ENCODE results near the gene SLC22A23. TPM values are rescaled to one million over a fixed set of nuclear protein-coding genes. Genes with fewer than 3 reads are reported as not detected.
A peak's percentile ranks its signal among the peaks of the same experiment; 100 is the strongest.

SLC22A23 gene
- total RNA-seq, 2 donors from 2014 or later: 53.1 to 129 TPM

DNA sequence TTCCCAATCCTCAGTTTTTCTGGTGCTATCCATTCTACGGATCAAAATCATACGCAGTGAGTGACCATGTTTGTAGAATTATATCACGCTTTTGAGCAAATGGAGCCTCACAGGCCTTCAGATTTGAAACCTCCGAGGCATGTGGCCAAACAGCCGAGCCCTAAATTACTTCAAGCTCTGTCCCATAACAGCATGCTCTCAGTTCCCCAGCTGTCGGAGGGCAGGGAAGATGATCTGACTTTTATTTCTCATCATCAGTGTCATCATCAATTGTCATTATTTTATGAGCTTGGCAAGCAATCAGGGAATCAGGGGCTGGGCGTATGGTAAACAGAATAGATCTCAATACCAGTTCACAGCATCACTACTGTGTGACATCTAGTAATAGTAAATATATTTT, 124.9 kb downstream of the SLC22A23 start:
- TF ChIP-seq POLR2AphosphoS5 (IDR thresholded peaks at IDR 0.05) (no peak), POLR2A (IDR thresholded peaks at IDR 0.05) (no peak)
- TF ChIP-seq, protein P1, sequence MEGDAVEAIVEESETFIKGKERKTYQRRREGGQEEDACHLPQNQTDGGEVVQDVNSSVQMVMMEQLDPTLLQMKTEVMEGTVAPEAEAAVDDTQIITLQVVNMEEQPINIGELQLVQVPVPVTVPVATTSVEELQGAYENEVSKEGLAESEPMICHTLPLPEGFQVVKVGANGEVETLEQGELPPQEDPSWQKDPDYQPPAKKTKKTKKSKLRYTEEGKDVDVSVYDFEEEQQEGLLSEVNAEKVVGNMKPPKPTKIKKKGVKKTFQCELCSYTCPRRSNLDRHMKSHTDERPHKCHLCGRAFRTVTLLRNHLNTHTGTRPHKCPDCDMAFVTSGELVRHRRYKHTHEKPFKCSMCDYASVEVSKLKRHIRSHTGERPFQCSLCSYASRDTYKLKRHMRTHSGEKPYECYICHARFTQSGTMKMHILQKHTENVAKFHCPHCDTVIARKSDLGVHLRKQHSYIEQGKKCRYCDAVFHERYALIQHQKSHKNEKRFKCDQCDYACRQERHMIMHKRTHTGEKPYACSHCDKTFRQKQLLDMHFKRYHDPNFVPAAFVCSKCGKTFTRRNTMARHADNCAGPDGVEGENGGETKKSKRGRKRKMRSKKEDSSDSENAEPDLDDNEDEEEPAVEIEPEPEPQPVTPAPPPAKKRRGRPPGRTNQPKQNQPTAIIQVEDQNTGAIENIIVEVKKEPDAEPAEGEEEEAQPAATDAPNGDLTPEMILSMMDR (IDR thresholded peaks at IDR 0.05): no peak
- intact Hi-C loops (cut with DNase I): no loop called here
- Histone ChIP-seq H3K4me3 (no peak overlapping the region), H3K27ac (no peak overlapping the region), H3K27me3 (replicated peaks; ENCODE audit: insufficient read depth) (no peaks in the 10 kb centered on the region), H3K36me3 (no peaks in the 10 kb centered on the region), H3K4me1 (replicated peaks) (peaks cover 3% of the 10 kb centered on the region), H3K9me3 (no peaks in the 10 kb centered on the region)
- DNase-seq (ENCODE audit: low spot score): no peak
- 79% methylated on average over 7 of the region's 7 CpGs for WGBS

- Histone ChIP-seq H3K27me3 (replicated peaks; ENCODE audit: insufficient read depth) (no peaks in the 10 kb centered on the region), H3K9me3 (no peaks in the 10 kb centered on the region), H3K4me1 (replicated peaks) (peaks cover 3% of the 10 kb centered on the region), H3K27ac (no peak overlapping the region), H3K4me3 (no peak overlapping the region), H3K36me3 (no peaks in the 10 kb centered on the region)
- DNase-seq (ENCODE audit: low spot score): no peak
- intact Hi-C loops (cut with DNase I): no loop called here
- TF ChIP-seq POLR2AphosphoS5 (IDR thresholded peaks at IDR 0.05) (no peak), POLR2A (IDR thresholded peaks at IDR 0.05) (no peak)
- TF ChIP-seq, protein P1 (IDR thresholded peaks at IDR 0.05): no peak
- 66% methylated on average over 2 of the region's 2 CpGs for WGBS
Observed at GRCh38 chr6:3331494-3331893, 125.4 kb downstream of the SLC22A23 start.

GRCh38 chr6:3330199-3330598, 126.7 kb downstream of the SLC22A23 start:
- DNase-seq (ENCODE audit: low spot score): no peak
- WGBS: 90% methylated on average over 6 of the region's 6 CpGs
- no peaks in the 10 kb centered on the region for H3K36me3 ChIP-seq

GRCh38 chr6:3329393-3330051, 127.3 kb downstream of the SLC22A23 start:
- DNase-seq (ENCODE audit: low spot score): no peak
- Histone ChIP-seq H3K36me3 (no peaks in the 10 kb centered on the region), H3K4me3 (no peak overlapping the region), H3K9me3 (no peaks in the 10 kb centered on the region), H3K4me1 (replicated peaks) (peaks cover 3% of the 10 kb centered on the region), H3K27ac (peak overlapping the region; percentile 29 to 61), H3K27me3 (replicated peaks; ENCODE audit: insufficient read depth) (no peaks in the 10 kb centered on the region)
- WGBS: 55% methylated on average over 26 of the region's 26 CpGs
- intact Hi-C loops (cut with DNase I): no loop called here
- TF ChIP-seq POLR2A (IDR thresholded peaks at IDR 0.05) (no peak), POLR2AphosphoS5 (IDR thresholded peaks at IDR 0.05) (no peak)
- TF ChIP-seq, protein P1 (IDR thresholded peaks at IDR 0.05): no peak

More at GRCh38 chr6:3330199-3330598, 126.7 kb downstream of the SLC22A23 start:
- intact Hi-C loops (cut with DNase I): no loop called here
- Histone ChIP-seq H3K27me3 (replicated peaks; ENCODE audit: insufficient read depth) (no peaks in the 10 kb centered on the region), H3K27ac (peak overlapping the region; percentile 29 to 61), H3K9me3 (no peaks in the 10 kb centered on the region), H3K4me3 (no peak overlapping the region), H3K4me1 (replicated peaks) (peaks cover 3% of the 10 kb centered on the region)
- TF ChIP-seq, protein P1 (IDR thresholded peaks at IDR 0.05): no peak
- TF ChIP-seq POLR2AphosphoS5 (IDR thresholded peaks at IDR 0.05) (no peak), POLR2A (IDR thresholded peaks at IDR 0.05) (no peak)

DNA sequence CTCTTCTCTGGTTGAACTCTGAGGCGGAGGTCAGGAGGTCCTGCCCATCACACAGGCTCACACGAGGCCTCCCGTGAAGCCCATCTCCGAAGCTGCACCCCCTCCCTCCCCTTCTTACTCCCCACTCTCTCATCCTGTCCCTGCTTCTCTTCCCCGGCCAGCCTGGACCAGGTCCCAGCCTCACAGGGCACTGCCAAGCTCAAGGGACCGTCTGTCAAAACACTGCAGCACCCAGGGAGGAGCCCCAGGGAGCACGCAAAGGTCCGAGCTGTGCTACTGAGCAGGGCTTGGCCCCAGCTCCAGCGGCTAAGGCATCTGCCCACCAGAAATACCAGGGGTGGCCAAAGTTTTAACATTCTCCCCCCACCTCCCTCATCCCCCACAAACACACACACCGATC, 128.1 kb downstream of the SLC22A23 start:
- Histone ChIP-seq H3K4me3 (no peak overlapping the region), H3K27ac (peak overlapping the region; percentile 29 to 61), H3K4me1 (replicated peaks) (no peaks in the 10 kb centered on the region), H3K27me3 (replicated peaks; ENCODE audit: insufficient read depth) (no peaks in the 10 kb centered on the region), H3K36me3 (no peaks in the 10 kb centered on the region), H3K9me3 (no peaks in the 10 kb centered on the region)
- WGBS: 64% methylated on average over 10 of the region's 10 CpGs
- no peak for TF ChIP-seq POLR2A (IDR thresholded peaks at IDR 0.05)
- TF ChIP-seq, protein P1 (IDR thresholded peaks at IDR 0.05): no peak
- no peak for TF ChIP-seq POLR2AphosphoS5 (IDR thresholded peaks at IDR 0.05)
- DNase-seq (ENCODE audit: low spot score): no peak
- intact Hi-C loops (cut with DNase I): no loop called here
